ENCODE results near the gene GCNT2. TPM values are rescaled to one million over a fixed set of nuclear protein-coding genes. Genes with fewer than 3 reads are reported as not detected.

The GCNT2 gene
- total RNA-seq, 4 donors from 2014 or later = 0.27 to 1.9 (median 0.81) TPM

GRCh38 chr6:10617008-10617696 lies 96.0 kb downstream of the GCNT2 start:
- Histone ChIP-seq H3K4me3 (no peak overlapping the region), H3K27ac (no peak overlapping the region), H3K27me3 (no peaks in the 10 kb centered on the region), H3K4me1 (no peaks in the 10 kb centered on the region), H3K9me3 (no peaks in the 10 kb centered on the region), H3K36me3 (no peaks in the 10 kb centered on the region)
- in situ Hi-C loops (cut with MboI; ENCODE audit: low sequenced_read_pairs in 4 of 4) = no loop called here
- TF ChIP-seq POLR2A (IDR thresholded peaks at IDR 0.05) (no peak), CTCF (IDR thresholded peaks at IDR 0.05 in 4 of 5, conservative IDR thresholded peaks at IDR 0.05 in 1 of 5) (no peak)
- DNase-seq (no peak), ATAC-seq (no peak)
- intact Hi-C loops (cut with DNase I; ENCODE audit: low total_unique reads) = no loop called here

- ATAC-seq (no peak), DNase-seq (no peak)
- Histone ChIP-seq H3K27ac (no peak overlapping the region), H3K36me3 (no peaks in the 10 kb centered on the region), H3K27me3 (no peaks in the 10 kb centered on the region), H3K4me3 (no peak overlapping the region), H3K4me1 (no peaks in the 10 kb centered on the region), H3K9me3 (no peaks in the 10 kb centered on the region)
- in situ Hi-C loops (cut with MboI; ENCODE audit: low sequenced_read_pairs in 4 of 4) (no loop called here), intact Hi-C loops (cut with DNase I; ENCODE audit: low total_unique reads) (no loop called here)
- TF ChIP-seq CTCF (IDR thresholded peaks at IDR 0.05 in 4 of 5, conservative IDR thresholded peaks at IDR 0.05 in 1 of 5) (no peak), POLR2A (IDR thresholded peaks at IDR 0.05) (no peak)
Measured at GRCh38 chr6:10618409-10618808, 97.3 kb downstream of the GCNT2 start.

DNA sequence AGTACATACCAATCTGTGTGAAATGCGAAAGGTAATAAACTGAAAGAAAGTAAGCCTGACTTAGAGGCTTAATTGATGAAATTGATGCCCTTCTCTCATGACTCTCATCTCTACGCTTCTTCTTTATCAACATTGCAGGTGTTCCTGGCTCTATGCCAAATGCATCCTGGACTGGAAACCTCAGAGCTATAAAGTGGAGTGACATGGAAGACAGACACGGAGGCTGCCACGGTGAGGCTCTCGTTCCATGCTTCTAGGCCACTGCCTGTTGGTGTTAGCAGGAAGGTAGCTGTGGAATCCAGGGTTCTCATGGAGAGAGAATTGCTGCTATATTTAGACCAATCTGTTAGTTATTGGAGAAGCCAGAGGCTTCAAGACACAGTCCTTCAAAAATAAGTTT lies 100.1 kb downstream of the GCNT2 start:
- Histone ChIP-seq H3K27ac (no peak overlapping the region), H3K27me3 (no peaks in the 10 kb centered on the region), H3K4me3 (no peak overlapping the region), H3K36me3 (no peaks in the 10 kb centered on the region), H3K4me1 (no peaks in the 10 kb centered on the region), H3K9me3 (no peaks in the 10 kb centered on the region)
- DNase-seq = no peak
- TF ChIP-seq POLR2A (IDR thresholded peaks at IDR 0.05) (no peak), CTCF (IDR thresholded peaks at IDR 0.05 in 4 of 5, conservative IDR thresholded peaks at IDR 0.05 in 1 of 5) (no peak)
- in situ Hi-C loops (cut with MboI; ENCODE audit: low sequenced_read_pairs in 4 of 4) = no loop called here
- intact Hi-C loops (cut with DNase I; ENCODE audit: low total_unique reads) = no loop called here
- ATAC-seq = no peak

- no peak overlapping the region for H3K27ac ChIP-seq
- in situ Hi-C loops (cut with MboI; ENCODE audit: low sequenced_read_pairs in 4 of 4) = no loop called here
Measured at GRCh38 chr6:10621847-10622246, 100.7 kb downstream of the GCNT2 start.

More at GRCh38 chr6:10621847-10622246, 100.7 kb downstream of the GCNT2 start:
- intact Hi-C loops (cut with DNase I; ENCODE audit: low total_unique reads) = no loop called here
- Histone ChIP-seq H3K36me3 (no peaks in the 10 kb centered on the region), H3K4me1 (no peaks in the 10 kb centered on the region), H3K27me3 (no peaks in the 10 kb centered on the region), H3K4me3 (no peak overlapping the region), H3K9me3 (no peaks in the 10 kb centered on the region)
- ATAC-seq (no peak), DNase-seq (no peak)
- TF ChIP-seq CTCF (IDR thresholded peaks at IDR 0.05 in 4 of 5, conservative IDR thresholded peaks at IDR 0.05 in 1 of 5) = no peak
- no peak for TF ChIP-seq POLR2A (IDR thresholded peaks at IDR 0.05)

All from gastrocnemius medialis (tissue), 4 donors.